Left lung (tissue), 10 donors: ENCODE measurements around the gene CYP4X1. TPM values are rescaled to one million over a fixed set of nuclear protein-coding genes. Genes with fewer than 3 reads are reported as not detected.

Source experiments
- ATAC-seq: fragments of 200-7000 bp; cut with Tn5 transposase; one replicate; pipeline ENCODE4 v1.9.1; 2020; ENCODE audit warnings: moderate library complexity
- DNase-seq, 4 donors: peaks; one replicate each; pipeline ENCODE4 v3.0.0-alpha.2; 2013 to 2020
- H3K27ac ChIP-seq, 2 donors: fragments of 200-600 bp; sonication (generic) in 1 of 2; one replicate each; pipeline versions ENCODE4 v1.5.0 to v1.8.0; 2020 to 2021
- H3K27me3 ChIP-seq, 2 donors: fragments of 200-600 bp; sonication (generic) in 1 of 2; one replicate each; pipeline versions ENCODE4 v1.5.0 to v1.8.0; 2020 to 2021
- H3K36me3 ChIP-seq, 2 donors: fragments of 200-600 bp; sonication (generic) in 1 of 2; one replicate each; pipeline versions ENCODE4 v1.5.0 to v1.8.0; 2020 to 2021
- H3K4me1 ChIP-seq, 2 donors: fragments of 200-600 bp; one replicate each; pipeline ENCODE4 v1.8.0; 2021
- H3K4me3 ChIP-seq, 2 donors: fragments of 200-600 bp; sonication (generic) in 1 of 2; one replicate each; pipeline versions ENCODE4 v1.5.0 to v1.8.0; 2020 to 2021; ENCODE audit warnings: mild to moderate bottlenecking in 1 of 2
- H3K9me3 ChIP-seq, 2 donors: fragments of 200-600 bp; sonication (generic) in 1 of 2; one replicate each; pipeline versions ENCODE4 v1.5.0 to v1.8.0; 2020 to 2021
- CTCF ChIP-seq, 2 donors: fragments of 200-600 bp; sonication (generic) in 1 of 2; IDR thresholded peaks; one replicate each; pipeline versions ENCODE4 v1.5.0 to v1.8.0; 2021; ENCODE audit warnings: antibody characterized with exemption in 2 of 2
- intact Hi-C, 2 donors: fragments of 100-400 bp; cut with DNase I; formaldehyde crosslinking; loops; one replicate each; pipeline versions ENCODE4 v1.11.2 to v1.14.2; 2022
- polyA plus RNA-seq, 6 donors: library from polyadenylated mRNA; unstranded; fragments of 120-200 nt; gene quantifications; one replicate each; pipeline ENCODE4 v1.2.1, GENCODE V29; 2013; ENCODE audit not compliant: insufficient read length in 6 of 6
- total RNA-seq, 2 donors: library from RNA; stranded (reverse); fragmentation: NEBNext Ultra II Directional; extraction: Animal tissue kit (Norgen Biotek cat#: 25700); gene quantifications; one replicate each; pipeline ENCODE4 v1.2.1, GENCODE V29; 2021
- donor health status: DM: no; HTN: yes; CAD: no.
- donor health status: DM: no; HTN: no; CAD: no.

The CYP4X1 gene
- total and polyA plus RNA-seq, 8 donors: 4.5 to 8.8 (median 5.7) TPM

- Histone ChIP-seq H3K9me3 (no peaks in the 10 kb centered on the region), H3K36me3 (no peaks in the 10 kb centered on the region), H3K4me3 (no peak overlapping the region), H3K27ac (no peak overlapping the region), H3K4me1 (no peaks in the 10 kb centered on the region), H3K27me3 (no peaks in the 10 kb centered on the region)
- intact Hi-C loops: no loop called here
- DNase-seq: no peak
- ATAC-seq: no peak
- TF ChIP-seq CTCF (IDR thresholded peaks at IDR 0.05): no peak
These were observed 10.2 kb upstream of the CYP4X1 start for GRCh38 chr1:47013293-47013692.

- no peak overlapping the region for H3K4me3 ChIP-seq
- H3K9me3 ChIP-seq: no peaks in the 10 kb centered on the region
- H3K4me1 ChIP-seq: no peaks in the 10 kb centered on the region
- intact Hi-C loops: no loop called here
- H3K27me3 ChIP-seq: peaks cover 0 to 28% of the 10 kb centered on the region in 2 donors
- H3K36me3 ChIP-seq: no peaks in the 10 kb centered on the region
- DNase-seq: no peak
- no peak for TF ChIP-seq CTCF (IDR thresholded peaks at IDR 0.05)
- no peak for ATAC-seq
- H3K27ac ChIP-seq: no peak overlapping the region
These were observed 2.4 kb upstream of the CYP4X1 start for GRCh38 chr1:47021070-47021469.

DNA sequence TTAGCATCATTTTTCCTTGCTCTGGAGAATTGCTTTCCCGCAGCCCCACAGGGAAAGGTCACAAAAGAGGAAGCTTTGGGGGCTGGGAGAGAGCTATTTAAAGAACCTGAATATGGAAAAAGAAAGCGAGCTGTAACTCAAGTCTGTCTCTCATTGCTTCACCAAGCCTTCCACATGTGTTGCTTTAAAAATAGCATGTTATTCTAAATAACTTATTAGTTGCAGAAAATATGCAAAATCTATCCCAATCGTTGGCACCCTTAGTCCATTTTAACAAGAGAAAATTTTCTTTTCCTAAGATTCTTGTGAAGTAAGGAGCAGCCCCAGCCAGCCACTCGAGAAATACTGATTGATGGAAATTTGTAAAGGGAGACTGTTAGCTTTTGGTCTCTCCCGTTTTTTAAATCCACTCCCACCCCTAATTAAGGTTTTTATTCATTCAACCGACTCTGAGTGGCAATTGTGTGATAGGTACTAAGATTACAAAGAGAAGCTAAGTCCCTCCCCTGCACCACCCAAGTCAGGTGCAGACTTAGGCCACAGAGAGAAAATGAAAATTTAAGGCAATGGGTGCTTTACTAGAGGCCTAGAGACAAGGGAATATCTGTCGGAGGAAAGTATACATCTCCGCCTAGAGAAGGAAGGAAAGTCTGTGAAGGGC lies 802 bp downstream of the CYP4X1 start:
- Histone ChIP-seq H3K4me1 (no peaks in the 10 kb centered on the region), H3K9me3 (no peaks in the 10 kb centered on the region), H3K4me3 (peak overlapping the region; percentile 22 to 39), H3K27me3 (peaks cover 0 to 28% of the 10 kb centered on the region in 2 donors), H3K36me3 (no peaks in the 10 kb centered on the region), H3K27ac (no peak overlapping the region)
- DNase-seq: peak in 1 of 4 donors; percentile 10
- intact Hi-C loops: no loop called here
- TF ChIP-seq CTCF (IDR thresholded peaks at IDR 0.05): no peak
- ATAC-seq: peak; percentile 38

DNA sequence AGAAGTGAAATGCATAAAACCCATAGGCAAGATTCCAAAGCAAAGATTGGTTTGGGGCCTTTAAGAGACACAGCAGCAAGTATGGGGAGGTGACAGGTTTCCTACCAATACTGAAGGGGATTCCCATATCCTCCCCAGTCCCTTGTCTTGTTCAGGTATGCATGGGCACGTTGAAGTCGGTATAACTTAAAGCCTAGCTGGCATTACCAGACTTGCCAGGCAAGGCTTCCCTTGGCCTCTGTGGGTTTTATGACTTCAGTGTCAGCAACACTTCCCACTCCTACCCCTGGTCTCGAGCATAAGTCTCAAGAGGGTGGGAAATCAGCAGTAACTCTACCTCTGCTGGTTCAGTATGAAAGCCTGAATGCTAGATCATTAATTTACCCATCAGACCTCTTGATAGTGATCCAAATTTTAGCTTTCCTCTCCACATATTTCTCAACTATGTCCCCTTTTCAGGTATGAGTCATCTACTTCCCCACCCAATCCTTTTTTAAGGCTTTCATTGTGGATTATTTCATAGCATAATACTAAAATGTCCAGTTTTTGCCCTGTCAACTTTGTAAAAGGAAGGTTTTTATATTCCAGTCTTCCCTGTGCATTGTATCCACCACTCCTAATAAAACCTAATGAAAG lies 6.8 kb downstream of the CYP4X1 start:
- no peaks in the 10 kb centered on the region for H3K36me3 ChIP-seq
- H3K27me3 ChIP-seq: no peaks in the 10 kb centered on the region
- peak overlapping the region in 1 of 2 donors; percentile 14 for H3K27ac ChIP-seq
- intact Hi-C loops: no loop called here
- no peaks in the 10 kb centered on the region for H3K9me3 ChIP-seq
- TF ChIP-seq CTCF (IDR thresholded peaks at IDR 0.05): no peak
- H3K4me1 ChIP-seq: peaks cover 6 to 18% of the 10 kb centered on the region in 2 donors
- peak; percentile 11 for ATAC-seq
- H3K4me3 ChIP-seq: no peak overlapping the region
- DNase-seq: no peak

- intact Hi-C loops: no loop called here
- Histone ChIP-seq H3K27me3 (no peaks in the 10 kb centered on the region), H3K9me3 (no peaks in the 10 kb centered on the region), H3K4me3 (no peak overlapping the region), H3K4me1 (peaks cover 6 to 18% of the 10 kb centered on the region in 2 donors), H3K27ac (peak overlapping the region in 1 of 2 donors; percentile 30), H3K36me3 (no peaks in the 10 kb centered on the region)
- DNase-seq (peak in 2 of 4 donors; percentile 2 to 12), ATAC-seq (peak; percentile 91)
- TF ChIP-seq CTCF (IDR thresholded peaks at IDR 0.05): no peak
These were observed 7.6 kb downstream of the CYP4X1 start for GRCh38 chr1:47031059-47031458.
